Mammary epithelial cell (primary cell): ENCODE results near the gene SMIM36.

ENCODE experiments used
- CTCF ChIP-seq, 2 donors: IDR thresholded peaks in 1 of 2; conservative IDR thresholded peaks in 1 of 2; 2 replicates each; pipeline ENCODE4 v1.5.1; 2011 to 2012; ENCODE audit warnings: inconsistent platforms in 2 of 2, low read length in 2 of 2, mild to moderate bottlenecking in 2 of 2, control low read depth in 1 of 2, low read depth in 1 of 2; ENCODE audit not compliant: insufficient read depth in 1 of 2; ENCODE audit errors: extremely low read depth in 1 of 2
- EZH2 ChIP-seq: IDR thresholded peaks from 2 replicates; pipeline ENCODE4 v1.6.1; 2012; ENCODE audit warnings: low read length, inconsistent platforms, borderline replicate concordance

GRCh38 chr17:55420067-55420775, 91.0 kb downstream of the SMIM36 start:
- TF ChIP-seq CTCF (conservative IDR thresholded peaks at IDR 0.05 in 1 of 2, IDR thresholded peaks at IDR 0.05 in 1 of 2; ENCODE audit: extremely low read depth in 1 of 2, insufficient read depth in 1 of 2, low read depth in 1 of 2, low read length in 2 of 2) (no peak), EZH2 (no peak)
